HEK293 (cell line): ENCODE data around the gene HNRNPC.

Experiments used
- CTCF ChIA-PET: fragments of 350-600 bp; formaldehyde crosslinking; extraction: SDS; loops from one replicate; lab custom pipeline; 2021; ENCODE audit warnings: antibody characterized with exemption; lab: Yijun Ruan, JAX
- POLR2A ChIA-PET: fragments of 300-600 bp; formaldehyde crosslinking; extraction: SDS; loops from one replicate; lab custom pipeline; 2020; ENCODE audit warnings: antibody characterized with exemption, inconsistent platforms; lab: Yijun Ruan, JAX
- H3K27ac ChIP-seq: fragments of 200-500 bp; sonication (Bioruptor generic); 2 replicates; pipeline ENCODE4 v1.5.1; 2014; ENCODE audit warnings: low read depth, low read length, control low read depth, inconsistent platforms; ENCODE audit errors: extremely low read depth
- H3K36me3 ChIP-seq, 2 experiments: fragments of 200-500 bp in 1 of 2; sonication (Bioruptor generic) in 1 of 2; 1 replicate in 1 of 2; 2 replicates in 1 of 2; pipeline ENCODE4 v1.5.1; 2014 to 2017; ENCODE audit warnings: inconsistent platforms in 2 of 2, low read length in 2 of 2; ENCODE audit not compliant: control insufficient read depth in 2 of 2, insufficient read depth in 1 of 2
- H3K4me1 ChIP-seq: fragments of 200-500 bp; sonication (Bioruptor generic); 2 replicates; pipeline ENCODE4 v1.5.1; 2014; ENCODE audit warnings: mild to moderate bottlenecking, low read length, inconsistent platforms; ENCODE audit not compliant: control insufficient read depth, insufficient read depth
- H3K4me3 ChIP-seq: 2 replicates; pipeline ENCODE4 v1.5.1; 2011; ENCODE audit warnings: low read depth, mild to moderate bottlenecking, control low read depth, low read length, moderate library complexity
- H3K9me3 ChIP-seq: fragments of 200-500 bp; sonication (Bioruptor generic); 2 replicates; pipeline ENCODE4 v1.5.1; 2014; ENCODE audit warnings: low read depth, low read length, inconsistent platforms; ENCODE audit not compliant: control insufficient read depth, insufficient read depth
- EGR2 ChIP-seq: fragments of 450-650 bp; formaldehyde crosslinking; IDR thresholded peaks from 2 replicates; pipeline ENCODE4 v1.5.1; 2016; ENCODE audit warnings: low read depth, missing biosample characterization, missing genetic modification characterization
- GLIS1 ChIP-seq: fragments of 450-650 bp; formaldehyde crosslinking; IDR thresholded peaks from 2 replicates; pipeline ENCODE4 v1.5.1; 2016; ENCODE audit warnings: missing biosample characterization, missing genetic modification characterization
- KLF9 ChIP-seq: fragments of 450-650 bp; formaldehyde crosslinking; IDR thresholded peaks from 2 replicates; pipeline ENCODE4 v1.5.1; 2016; ENCODE audit warnings: missing biosample characterization, missing genetic modification characterization, low read depth
- WT1 ChIP-seq: fragments of 450-650 bp; formaldehyde crosslinking; IDR thresholded peaks from 2 replicates; pipeline ENCODE4 v1.5.1; 2016; ENCODE audit warnings: missing biosample characterization, missing genetic modification characterization
- ZBTB48 ChIP-seq: fragments of 450-650 bp; formaldehyde crosslinking; IDR thresholded peaks from 2 replicates; pipeline ENCODE4 v1.5.1; 2016; ENCODE audit warnings: missing biosample characterization, missing genetic modification characterization
- ZBTB7A ChIP-seq: fragments of 450-650 bp; formaldehyde crosslinking; IDR thresholded peaks from 2 replicates; pipeline ENCODE4 v1.5.1; 2016; ENCODE audit warnings: low read depth, missing biosample characterization, missing genetic modification characterization
- ZIC2 ChIP-seq: fragments of 450-650 bp; formaldehyde crosslinking; IDR thresholded peaks from 2 replicates; pipeline ENCODE4 v1.5.1; 2016; ENCODE audit warnings: missing biosample characterization, missing genetic modification characterization
- ZNF112 ChIP-seq: fragments of 450-650 bp; formaldehyde crosslinking; IDR thresholded peaks from 2 replicates; pipeline ENCODE4 v1.5.0; 2017; ENCODE audit warnings: missing biosample characterization, missing genetic modification characterization
- ZNF138 ChIP-seq: fragments of 450-650 bp; formaldehyde crosslinking; IDR thresholded peaks from 2 replicates; pipeline ENCODE4 v1.5.1; 2016; ENCODE audit warnings: missing biosample characterization, missing genetic modification characterization, borderline replicate concordance
- ZNF148 ChIP-seq: fragments of 450-650 bp; formaldehyde crosslinking; IDR thresholded peaks from 2 replicates; pipeline ENCODE4 v1.5.0; 2017; ENCODE audit warnings: missing biosample characterization, missing genetic modification characterization, borderline replicate concordance
- ZNF174 ChIP-seq: fragments of 450-650 bp; formaldehyde crosslinking; IDR thresholded peaks from 2 replicates; pipeline ENCODE4 v1.5.0; 2017; ENCODE audit warnings: missing biosample characterization, mild to moderate bottlenecking, missing genetic modification characterization
- ZNF248 ChIP-seq: fragments of 450-650 bp; formaldehyde crosslinking; IDR thresholded peaks from 2 replicates; pipeline ENCODE4 v1.5.1; 2017; ENCODE audit warnings: missing biosample characterization, missing genetic modification characterization
- ZNF26 ChIP-seq: fragments of 450-650 bp; formaldehyde crosslinking; IDR thresholded peaks from 2 replicates; pipeline ENCODE4 v1.5.1; 2016; ENCODE audit warnings: missing biosample characterization, missing genetic modification characterization
- ZNF529 ChIP-seq: fragments of 450-650 bp; formaldehyde crosslinking; IDR thresholded peaks from 2 replicates; pipeline ENCODE4 v1.5.1; 2017; ENCODE audit warnings: missing genetic modification characterization, missing biosample characterization; ENCODE audit not compliant: insufficient replicate concordance
- ZNF530 ChIP-seq: fragments of 450-650 bp; formaldehyde crosslinking; IDR thresholded peaks from 2 replicates; pipeline ENCODE4 v1.5.1; 2016; ENCODE audit warnings: low read depth, missing biosample characterization, missing genetic modification characterization
- ZNF639 ChIP-seq: fragments of 450-650 bp; formaldehyde crosslinking; IDR thresholded peaks from 2 replicates; pipeline ENCODE4 v1.5.1; 2016; ENCODE audit warnings: missing biosample characterization, missing genetic modification characterization
- ZNF664 ChIP-seq: fragments of 450-650 bp; formaldehyde crosslinking; IDR thresholded peaks from 2 replicates; pipeline ENCODE4 v1.5.1; 2016; ENCODE audit warnings: missing biosample characterization, missing genetic modification characterization
- ZNF670 ChIP-seq: fragments of 450-650 bp; formaldehyde crosslinking; IDR thresholded peaks from 2 replicates; pipeline ENCODE4 v1.5.1; 2016; ENCODE audit warnings: missing biosample characterization, missing genetic modification characterization, low read depth
- ZNF692 ChIP-seq: fragments of 450-650 bp; formaldehyde crosslinking; IDR thresholded peaks from 2 replicates; pipeline ENCODE4 v1.5.1; 2016; ENCODE audit warnings: missing biosample characterization, missing genetic modification characterization

Gene HNRNPC

GRCh38 chr14:21185491-21185890, 83.8 kb downstream of the HNRNPC start:
- TF ChIP-seq ZNF148 (tag by site-specific recombination): no peak
- no peak for TF ChIP-seq WT1 (tag by site-specific recombination)
- peak; percentile 31; the same call in 1 of the 2 replicates for TF ChIP-seq ZIC2 (tag by site-specific recombination)
- H3K4me3 ChIP-seq: no peak overlapping the region
- CTCF ChIA-PET: interaction anchor here (0.6 to 1.0 kb wide), 2 partner anchors 24 to 50 kb away, joined by 3 read pairs; no protein-coding TSS in a partner anchor
- H3K9me3 ChIP-seq: no peaks in the 10 kb centered on the region
- POLR2A ChIA-PET: no interaction called here
- no peaks in the 10 kb centered on the region for H3K36me3 ChIP-seq
- H3K27ac ChIP-seq: no peak overlapping the region
- no peaks in the 10 kb centered on the region for H3K4me1 ChIP-seq

- no peak overlapping the region for H3K4me3 ChIP-seq
- no peaks in the 10 kb centered on the region for H3K4me1 ChIP-seq
- POLR2A ChIA-PET: interaction anchor here (0.6 kb wide), 1 partner anchor 342 kb away, joined by 3 read pairs; the partner anchor contains the start of gene SALL2
- CTCF ChIA-PET: no interaction called here
- H3K27ac ChIP-seq: no peak overlapping the region
- TF ChIP-seq ZNF692 (tag by site-specific recombination) (no peak), ZBTB48 (tag by site-specific recombination) (no peak), EGR2 (no peak), ZNF664 (no peak), KLF9 (tag by site-specific recombination) (no peak), ZNF138 (tag by site-specific recombination) (no peak), ZNF112 (tag by site-specific recombination) (no peak), ZBTB7A (tag by site-specific recombination) (no peak), ZNF248 (tag by site-specific recombination) (no peak), ZNF530 (tag by site-specific recombination) (no peak), ZNF26 (tag by site-specific recombination) (no peak), ZNF174 (tag by site-specific recombination) (no peak), ZNF670 (tag by site-specific recombination) (no peak), ZNF529 (tag by site-specific recombination) (no peak), GLIS1 (no peak), ZNF639 (tag by site-specific recombination) (no peak)
- no peaks in the 10 kb centered on the region for H3K9me3 ChIP-seq
- H3K36me3 ChIP-seq: no peaks in the 10 kb centered on the region
These were observed 85.0 kb downstream of the HNRNPC start for GRCh38 chr14:21184254-21184653.
